ENCODE results near the gene SORD.

SORD gene

GRCh38 chr15:45126535-45127158, 103.7 kb downstream of the SORD start:
- peak; percentile 54 for DNase-seq (ENCODE audit: low read depth)
- peak; percentile 77 for TF ChIP-seq CTCF (conservative IDR thresholded peaks at IDR 0.05; ENCODE audit: low read depth, low read length)
- H3K4me3 ChIP-seq (ENCODE audit: low read depth, low read length), result no peak overlapping the region

Data from choroid plexus epithelial cell (primary cell).